SKM-1 treated with dmso at 0.1 percent for 144 hours (cell line): ENCODE data around the gene PTMA.
"Not testable (repeated sequence)": the region's sequence is repeated elsewhere in the genome, so short reads cannot be mapped to it uniquely, and the experiment has no call there.

ENCODE experiments used
- DNase-seq: peaks from one replicate; lab custom pipeline; 2025; ENCODE audit not compliant: unreplicated experiment; lab: John Stamatoyannopoulos, UW

Gene PTMA

GRCh38 chr2:231707927-231708772 lies at the start of gene PTMA:
PTMA (plus strand) TSS chr2:231708525; CDS start chr2:231708707, 182 bp downstream.
- DNase-seq = peak; percentile 97

- not testable (repeated sequence) for DNase-seq
Measured at GRCh38 chr2:231660073-231660472, 48.3 kb upstream of the PTMA start.

- no peak for DNase-seq
Measured at GRCh38 chr2:231660860-231661259, 47.5 kb upstream of the PTMA start.

DNA sequence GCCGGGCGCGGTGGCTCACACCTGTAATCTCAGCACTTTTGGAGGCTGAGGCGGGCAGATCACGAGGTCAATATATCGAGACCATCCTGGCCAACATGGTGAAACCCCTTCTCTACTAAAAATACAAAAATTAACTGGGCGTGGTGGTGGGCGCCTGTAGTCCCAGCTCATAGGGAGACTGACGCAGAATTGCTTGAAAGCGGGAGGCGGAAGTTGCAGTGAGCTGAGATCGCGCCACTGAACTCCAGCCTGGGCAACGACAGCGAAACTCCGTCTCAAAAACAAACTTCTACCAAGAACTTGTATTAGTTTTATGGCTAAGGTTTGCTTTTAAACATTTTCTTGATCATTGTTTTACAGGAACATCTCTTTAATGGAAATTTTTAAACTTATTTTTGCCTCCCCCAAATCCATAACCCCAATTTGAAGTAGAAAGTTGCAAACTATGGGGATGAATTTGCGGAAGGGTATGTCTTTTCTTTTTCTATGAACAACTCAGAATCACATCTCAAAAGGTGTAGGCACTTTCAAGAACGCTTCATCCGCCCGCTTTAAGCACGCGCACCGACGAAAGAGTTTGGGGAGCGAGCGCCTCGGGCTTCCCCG lies 46.8 kb upstream of the PTMA start:
- no peak for DNase-seq

DNA sequence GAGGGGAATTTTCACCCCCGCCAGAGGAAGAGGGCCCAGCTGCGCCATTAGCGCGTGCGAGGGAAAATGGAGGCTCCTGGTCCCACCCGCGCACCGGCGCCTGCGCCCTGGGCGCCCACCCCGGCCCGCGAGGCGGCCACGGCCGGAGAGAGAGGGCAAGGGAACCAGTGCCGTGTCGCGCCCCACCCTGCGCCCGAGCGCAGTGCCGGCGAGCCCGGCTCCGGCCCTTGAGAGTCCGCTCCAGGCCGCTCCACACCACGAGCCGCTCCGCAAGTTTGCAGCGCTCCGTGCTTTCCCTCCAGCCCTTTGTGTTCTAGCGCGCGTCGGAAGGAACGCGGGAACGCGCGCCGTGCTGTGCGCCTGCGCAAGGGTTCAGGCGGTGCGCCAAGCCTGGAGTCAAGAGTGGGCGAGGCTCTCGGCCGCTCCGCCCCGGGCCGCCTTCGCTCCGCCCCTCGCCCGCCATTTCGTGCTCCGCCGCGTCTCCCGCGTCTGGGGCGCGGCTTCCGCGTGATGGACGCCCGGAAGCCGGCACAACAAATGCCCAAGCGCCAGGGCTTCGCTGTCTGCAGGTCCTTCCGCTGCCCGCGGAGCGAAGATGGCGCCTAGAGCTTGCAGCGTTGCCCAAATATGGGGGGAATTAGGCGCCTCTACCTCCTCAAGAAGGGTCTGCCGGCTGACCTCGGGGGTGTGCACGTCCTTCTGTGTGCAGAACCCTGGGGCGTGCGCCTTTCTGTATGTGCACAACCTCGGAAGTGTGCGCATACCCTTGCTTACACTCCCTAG lies 46.1 kb upstream of the PTMA start:
- peak; percentile 95 for DNase-seq

DNA sequence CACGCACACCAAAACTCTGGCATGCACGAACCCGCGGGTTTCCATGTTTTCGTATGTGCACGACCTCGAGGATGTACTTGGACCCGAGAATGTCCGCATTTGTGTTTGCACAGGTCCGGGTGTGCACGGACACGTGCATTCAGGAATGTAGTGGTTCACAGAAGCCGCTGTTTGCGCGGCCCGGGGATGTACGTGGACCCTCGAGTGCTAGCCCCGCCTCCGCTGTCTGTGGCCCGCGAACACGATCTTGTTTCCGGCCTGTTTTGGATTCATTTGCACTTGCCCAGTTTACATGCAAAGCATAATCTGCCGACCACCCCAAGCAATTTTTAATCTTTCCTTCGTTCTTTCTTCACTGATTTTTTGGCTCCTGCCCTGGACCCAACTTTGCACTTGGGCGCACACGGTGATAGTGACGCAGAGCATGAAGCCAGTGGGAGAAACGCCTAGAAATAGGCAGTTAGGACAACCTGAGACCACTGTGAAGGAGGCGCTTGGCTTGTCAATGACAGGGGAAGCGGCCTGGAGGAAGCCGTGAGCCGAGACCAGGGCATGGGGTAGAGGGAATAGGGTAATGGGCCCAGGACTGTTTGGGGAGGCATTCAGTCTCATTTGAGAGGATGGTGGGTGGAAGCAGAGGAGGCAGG lies 45.4 kb upstream of the PTMA start:
- DNase-seq = no peak

DNA sequence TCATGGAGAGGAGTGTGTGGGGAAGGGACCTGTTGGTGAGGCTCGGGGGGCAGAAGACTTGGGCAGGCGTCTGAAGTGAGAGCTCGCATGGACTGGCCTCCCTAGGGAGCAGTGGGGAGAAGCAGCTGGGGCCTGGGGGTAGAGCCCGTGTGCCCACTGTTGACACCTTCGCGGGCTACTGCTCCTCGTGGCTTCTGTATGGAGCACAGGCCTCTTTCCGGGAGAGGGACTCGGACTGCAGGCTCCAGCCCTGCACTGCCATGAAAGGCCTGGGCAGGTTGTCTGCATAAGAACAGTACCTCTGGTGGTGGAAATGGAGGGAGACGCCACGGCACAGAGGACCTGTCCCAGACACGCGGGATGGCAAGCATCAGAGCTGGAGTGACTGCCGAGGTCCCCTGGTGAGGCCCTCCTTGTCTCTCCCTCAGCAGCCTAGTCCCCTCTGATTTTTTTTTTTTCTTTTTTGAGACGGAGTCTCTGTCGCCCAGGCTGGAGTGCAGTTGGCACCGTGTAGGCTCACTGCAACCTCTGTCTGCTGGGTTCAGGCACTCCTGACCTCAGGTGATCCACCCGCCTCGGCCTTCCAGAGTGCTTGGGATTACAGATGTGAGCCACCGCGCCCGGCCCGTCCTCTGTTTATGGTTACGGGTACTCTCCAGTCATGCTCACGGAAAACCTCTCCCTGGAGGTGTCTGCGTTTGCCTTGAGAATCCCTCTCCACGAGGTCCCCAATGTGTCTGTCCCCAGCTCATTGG lies 44.7 kb upstream of the PTMA start:
- DNase-seq = no peak

- DNase-seq = no peak
Measured at GRCh38 chr2:231664727-231665126, 43.6 kb upstream of the PTMA start.

DNA sequence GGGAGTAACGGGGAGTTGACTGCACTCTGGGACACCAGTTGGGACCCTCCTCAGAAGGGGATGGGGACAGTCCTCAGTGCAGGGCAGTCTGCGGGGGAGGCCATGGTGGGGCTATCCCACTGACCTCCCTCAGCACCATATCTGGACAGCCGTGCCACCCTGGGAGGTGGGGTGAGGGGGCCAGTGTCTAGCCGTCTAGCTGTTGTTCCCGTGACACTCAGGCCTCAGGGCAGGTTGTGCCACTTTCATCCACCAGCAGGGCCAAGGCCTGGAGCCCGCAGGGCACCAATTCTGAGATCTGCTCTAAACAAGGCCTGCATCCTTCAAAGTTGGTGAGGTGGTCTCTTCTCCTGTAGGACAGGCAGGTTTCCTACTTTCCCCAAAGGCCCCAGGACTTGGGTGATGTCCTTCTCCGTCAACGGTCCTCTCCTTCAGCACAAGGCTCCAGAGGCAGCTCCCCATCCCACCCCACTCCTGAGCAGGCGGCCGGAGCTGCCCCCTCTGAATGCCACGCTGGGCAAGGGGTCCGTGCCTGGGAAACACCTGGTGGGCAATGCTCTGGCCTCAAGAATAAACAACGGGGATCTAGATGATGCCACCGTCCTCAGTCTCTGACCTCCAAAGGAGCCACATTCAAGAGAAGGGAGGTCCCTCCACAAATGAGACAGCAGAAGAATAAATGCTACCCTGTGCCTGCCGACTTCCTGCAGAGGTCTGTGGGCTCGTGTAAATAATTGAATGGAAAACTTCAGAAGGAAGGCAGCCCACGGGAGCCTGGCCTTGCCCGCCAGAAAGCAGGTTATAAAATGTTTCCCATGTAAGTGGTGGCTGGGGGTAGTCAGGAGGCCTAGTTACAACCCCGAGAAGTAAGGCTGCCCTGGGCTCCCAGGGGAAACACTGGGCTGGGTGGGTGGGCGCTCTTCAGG lies 42.8 kb upstream of the PTMA start:
- DNase-seq = no peak

- DNase-seq = peak; percentile 92
Measured at GRCh38 chr2:231666171-231667095, 41.9 kb upstream of the PTMA start.

GRCh38 chr2:231667096-231667427 lies 41.3 kb upstream of the PTMA start:
- no peak for DNase-seq

DNA sequence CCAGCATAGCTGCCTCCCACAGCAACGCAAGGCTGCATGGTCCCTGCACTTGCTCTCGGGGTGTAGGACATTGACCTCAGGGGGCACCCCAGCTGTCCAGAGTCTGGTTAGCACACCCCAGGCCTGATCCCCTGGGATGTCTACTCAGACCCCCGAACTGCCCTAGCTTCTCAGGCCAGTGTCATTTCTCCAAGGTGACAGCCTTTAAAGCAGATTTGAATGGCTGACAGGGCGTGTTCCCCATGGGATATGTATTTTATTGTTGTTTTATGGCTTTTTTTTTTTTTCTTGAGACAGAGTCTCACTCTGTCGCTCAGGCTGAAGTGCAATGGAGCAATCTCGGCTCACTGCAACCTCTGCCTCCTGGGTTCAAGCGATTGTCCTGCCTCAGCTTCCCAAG lies 40.8 kb upstream of the PTMA start:
- no peak for DNase-seq

- DNase-seq = no peak
Measured at GRCh38 chr2:231668981-231669380, 39.3 kb upstream of the PTMA start.

GRCh38 chr2:231671270-231672050 lies 36.9 kb upstream of the PTMA start:
- DNase-seq = no peak

- DNase-seq = peak; percentile 30
Measured at GRCh38 chr2:231672617-231673347, 35.5 kb upstream of the PTMA start.

- no peak for DNase-seq
Measured at GRCh38 chr2:231673348-231673770, 35.0 kb upstream of the PTMA start.
